Lung (tissue), 12 donors: ENCODE data around the gene SLC26A1. TPM values are rescaled to one million over a fixed set of nuclear protein-coding genes. Genes with fewer than 3 reads are reported as not detected.
A peak's percentile ranks its signal among the peaks of the same experiment; 100 is the strongest.

ENCODE experiments used
- ATAC-seq: fragments of 200-7000 bp; cut with Tn5 transposase; one replicate; pipeline ENCODE4 v1.9.1; 2020; ENCODE audit warnings: moderate number of reproducible peaks; ENCODE audit not compliant: insufficient read depth, low FRiP score
- DNase-seq, 3 donors: peaks; one replicate each; pipeline ENCODE4 v3.0.0-alpha.2; 2013 to 2017
- H3K27ac ChIP-seq, 2 donors: one replicate each; pipeline ENCODE4 v1.5.1; 2013; ENCODE audit warnings: mild to moderate bottlenecking in 2 of 2, moderate library complexity in 2 of 2, control low read depth in 1 of 2, inconsistent platforms in 1 of 2, low read depth in 1 of 2, low read length in 1 of 2
- H3K27me3 ChIP-seq, 3 donors: one replicate each; pipeline ENCODE4 v1.5.1; 2013; ENCODE audit warnings: low read length in 2 of 3; ENCODE audit not compliant: control insufficient read depth in 3 of 3, insufficient read depth in 3 of 3
- H3K36me3 ChIP-seq, 4 donors: one replicate each; pipeline ENCODE4 v1.5.1; 2013; ENCODE audit warnings: low read length in 4 of 4, mild to moderate bottlenecking in 1 of 4, moderate library complexity in 1 of 4; ENCODE audit not compliant: control insufficient read depth in 4 of 4, insufficient read depth in 4 of 4
- H3K4me1 ChIP-seq, 5 donors: one replicate each; pipeline ENCODE4 v1.5.1; 2013; ENCODE audit warnings: low read length in 5 of 5, mild to moderate bottlenecking in 2 of 5, moderate library complexity in 1 of 5; ENCODE audit not compliant: control insufficient read depth in 5 of 5, insufficient read depth in 5 of 5
- H3K4me3 ChIP-seq: one replicate; pipeline ENCODE4 v1.5.1; 2013; ENCODE audit warnings: mild to moderate bottlenecking, control low read depth, moderate library complexity
- H3K9ac ChIP-seq, 2 donors: one replicate each; pipeline ENCODE4 v1.5.1; 2013; ENCODE audit warnings: low read length in 2 of 2, control low read depth in 1 of 2; ENCODE audit not compliant: insufficient read depth in 1 of 2
- H3K9me3 ChIP-seq, 4 donors: one replicate each; pipeline ENCODE4 v1.5.1; 2013; ENCODE audit warnings: low read length in 3 of 4, mild to moderate bottlenecking in 1 of 4, moderate library complexity in 1 of 4; ENCODE audit not compliant: control insufficient read depth in 4 of 4, insufficient read depth in 3 of 4
- WGBS, 2 donors: extraction: QIAGEN DNeasy Blood & Tissue Kit; methylation state at CpG; one replicate each; pipeline ENCODE4 v1.1.7; 2013; 5-methylcytosine and 5-hydroxymethylcytosine counted together
- polyA plus RNA-seq, 2 donors: library from polyadenylated mRNA; stranded (reverse); fragments of 200-250 nt; gene quantifications; one replicate each; pipeline ENCODE4 v1.2.1, GENCODE V29; 2013
- total RNA-seq, 2 donors: library from RNA; depleted of rRNA in 1 of 2; stranded (reverse); fragments of >200 nt in 1 of 2; gene quantifications; one replicate each; pipeline ENCODE4 v1.2.1, GENCODE V29; 2014 to 2021
- TF ChIP-seq, protein P1 (sequence below): IDR thresholded peaks from 2 replicates; pipeline ENCODE4 v1.5.1; 2012; ENCODE audit warnings: mild to moderate bottlenecking; ENCODE audit errors: control extremely low read depth, extremely low read depth
- donor health status: control.
- donor health status: control.
- donor health status: Bipolar disorder and iron deficiency.
- donor health status: healthy.
- donor health status: DM: yes; HTN: yes; CAD: no.

Gene SLC26A1
- total and polyA plus RNA-seq, 4 donors: 0.20 to 0.83 (median 0.50) TPM

GRCh38 chr4:960636-961350 is 32.4 kb downstream of the SLC26A1 start:
- Histone ChIP-seq H3K36me3 (peaks cover 0 to 67% (median 0%) of the 10 kb centered on the region in 4 donors), H3K27me3 (no peaks in the 10 kb centered on the region), H3K9me3 (no peaks in the 10 kb centered on the region), H3K4me3 (no peak overlapping the region), H3K9ac (no peak overlapping the region), H3K27ac (no peak overlapping the region), H3K4me1 (no peaks in the 10 kb centered on the region)
- ATAC-seq (no peak), DNase-seq (peak in 1 of 3 donors; percentile 8)
- TF ChIP-seq, protein P1, sequence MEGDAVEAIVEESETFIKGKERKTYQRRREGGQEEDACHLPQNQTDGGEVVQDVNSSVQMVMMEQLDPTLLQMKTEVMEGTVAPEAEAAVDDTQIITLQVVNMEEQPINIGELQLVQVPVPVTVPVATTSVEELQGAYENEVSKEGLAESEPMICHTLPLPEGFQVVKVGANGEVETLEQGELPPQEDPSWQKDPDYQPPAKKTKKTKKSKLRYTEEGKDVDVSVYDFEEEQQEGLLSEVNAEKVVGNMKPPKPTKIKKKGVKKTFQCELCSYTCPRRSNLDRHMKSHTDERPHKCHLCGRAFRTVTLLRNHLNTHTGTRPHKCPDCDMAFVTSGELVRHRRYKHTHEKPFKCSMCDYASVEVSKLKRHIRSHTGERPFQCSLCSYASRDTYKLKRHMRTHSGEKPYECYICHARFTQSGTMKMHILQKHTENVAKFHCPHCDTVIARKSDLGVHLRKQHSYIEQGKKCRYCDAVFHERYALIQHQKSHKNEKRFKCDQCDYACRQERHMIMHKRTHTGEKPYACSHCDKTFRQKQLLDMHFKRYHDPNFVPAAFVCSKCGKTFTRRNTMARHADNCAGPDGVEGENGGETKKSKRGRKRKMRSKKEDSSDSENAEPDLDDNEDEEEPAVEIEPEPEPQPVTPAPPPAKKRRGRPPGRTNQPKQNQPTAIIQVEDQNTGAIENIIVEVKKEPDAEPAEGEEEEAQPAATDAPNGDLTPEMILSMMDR: no peak
- WGBS, 2 donors: 94 to 95% methylated on average over 33 to 35 of the region's 35 CpGs

GRCh38 chr4:960140-960635 is 33.0 kb downstream of the SLC26A1 start:
- Histone ChIP-seq H3K9me3 (no peaks in the 10 kb centered on the region), H3K4me3 (no peak overlapping the region), H3K27me3 (no peaks in the 10 kb centered on the region), H3K27ac (no peak overlapping the region), H3K9ac (no peak overlapping the region), H3K36me3 (peaks cover 0 to 68% (median 0%) of the 10 kb centered on the region in 4 donors), H3K4me1 (no peaks in the 10 kb centered on the region)
- TF ChIP-seq, protein P1: no peak
- 89 to 91% methylated on average over 16 of the region's 16 CpGs for WGBS, 2 donors
- peak in 1 of 3 donors; percentile 10 for DNase-seq
- ATAC-seq: no peak

- Histone ChIP-seq H3K4me3 (no peak overlapping the region), H3K27me3 (no peaks in the 10 kb centered on the region), H3K36me3 (peaks cover 0 to 63% (median 2%) of the 10 kb centered on the region in 4 donors), H3K4me1 (no peaks in the 10 kb centered on the region), H3K27ac (no peak overlapping the region), H3K9me3 (no peaks in the 10 kb centered on the region), H3K9ac (no peak overlapping the region)
- DNase-seq: peak in 1 of 3 donors; percentile 10
- no peak for ATAC-seq
- 89 to 90% methylated on average over 24 of the region's 24 CpGs for WGBS, 2 donors
- TF ChIP-seq, protein P1: no peak
These were observed 33.7 kb downstream of the SLC26A1 start for GRCh38 chr4:959338-960139.
